H7 (cell line): ENCODE measurements around the gene SPCS1. TPM values are rescaled to one million over a fixed set of nuclear protein-coding genes. Genes with fewer than 3 reads are reported as not detected.
A peak's percentile ranks its signal among the peaks of the same experiment; 100 is the strongest.

Source experiments
- DNase-seq: peaks from one replicate; pipeline ENCODE4 v3.0.0; 2012
- H3K27me3 ChIP-seq: 2 replicates; pipeline ENCODE4 v1.6.0; 2011; ENCODE audit warnings: mild to moderate bottlenecking, low read length; ENCODE audit not compliant: control insufficient read depth, insufficient read depth
- H3K36me3 ChIP-seq: replicated peaks from 2 replicates; pipeline ENCODE4 v1.5.1; 2011; ENCODE audit warnings: low read length; ENCODE audit not compliant: control insufficient read depth, insufficient read depth
- H3K4me3 ChIP-seq: 2 replicates; pipeline ENCODE4 v1.5.1; 2011; ENCODE audit warnings: low read depth, mild to moderate bottlenecking, control low read depth, low read length, moderate library complexity; ENCODE audit not compliant: insufficient read depth
- total RNA-seq: library from RNA; depleted of rRNA; stranded (reverse); fragments of >200 nt; shearing (Covaris generic); gene quantifications from 2 replicates; pipeline ENCODE4 v1.2.3, GENCODE V29; 2014

SPCS1 gene
- total RNA-seq, 1 experiment from 2014 or later = 84.5 TPM

DNA sequence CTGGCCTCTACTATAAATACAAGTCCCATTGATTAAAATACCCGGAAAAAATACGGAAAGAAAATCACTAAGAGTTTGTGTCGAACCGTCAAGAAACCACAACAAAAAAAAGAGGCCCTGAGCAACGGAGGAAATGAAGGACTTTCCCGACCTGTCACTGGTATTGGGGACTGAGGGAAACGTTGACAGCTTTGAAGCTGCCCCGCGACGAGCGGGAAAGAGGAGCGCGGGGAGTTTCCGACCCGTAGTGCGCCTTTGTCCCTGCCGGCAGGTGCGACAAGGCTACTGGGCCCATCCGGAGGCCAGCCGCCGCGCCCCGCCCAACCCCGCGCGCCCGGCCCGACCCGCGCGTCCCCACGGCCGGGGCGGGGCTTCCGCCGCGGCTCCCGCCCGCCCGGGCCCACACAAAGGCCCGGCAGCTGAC lies 20.6 kb upstream of the SPCS1 start:
- peak overlapping the region; percentile 87 for H3K4me3 ChIP-seq
- no peaks in the 10 kb centered on the region for H3K27me3 ChIP-seq
- peaks cover 32% of the 10 kb centered on the region for H3K36me3 ChIP-seq
- DNase-seq = peak; percentile 96

GRCh38 chr3:52685709-52686691 lies 19.9 kb upstream of the SPCS1 start, which contains the start of the genes GNL3 and PBRM1:
GNL3 (plus strand) TSS chr3:52686032; CDS start chr3:52686093, 61 bp downstream.
PBRM1 (minus strand) TSS chr3:52685913.
- Histone ChIP-seq H3K36me3 (peaks cover 39% of the 10 kb centered on the region), H3K4me3 (peak within 1 kb of the TSS; percentile 87), H3K27me3 (no peaks in the 10 kb centered on the region)
- peak; percentile 96 for DNase-seq

DNA sequence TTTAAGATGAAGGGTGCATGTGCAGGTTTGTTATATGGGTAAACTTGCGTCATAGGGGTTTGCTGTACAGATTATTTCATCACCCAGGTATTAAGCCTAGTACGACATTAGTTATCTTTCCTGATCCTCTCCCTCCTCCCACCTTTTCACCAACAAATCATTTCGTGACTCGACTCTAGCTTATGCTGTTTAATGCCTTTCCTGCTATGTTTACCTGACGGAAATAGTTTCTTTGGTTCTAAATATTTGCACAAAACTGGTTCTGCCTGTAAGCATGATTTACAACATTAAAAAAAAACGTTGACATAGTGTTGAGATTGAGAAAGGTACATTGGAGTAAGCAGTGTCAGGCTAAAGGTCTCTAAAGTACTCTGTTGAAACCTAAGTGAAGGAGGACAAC lies 17.6 kb upstream of the SPCS1 start:
- DNase-seq = no peak
- H3K4me3 ChIP-seq = no peak overlapping the region
- peaks cover 56% of the 10 kb centered on the region for H3K36me3 ChIP-seq

DNA sequence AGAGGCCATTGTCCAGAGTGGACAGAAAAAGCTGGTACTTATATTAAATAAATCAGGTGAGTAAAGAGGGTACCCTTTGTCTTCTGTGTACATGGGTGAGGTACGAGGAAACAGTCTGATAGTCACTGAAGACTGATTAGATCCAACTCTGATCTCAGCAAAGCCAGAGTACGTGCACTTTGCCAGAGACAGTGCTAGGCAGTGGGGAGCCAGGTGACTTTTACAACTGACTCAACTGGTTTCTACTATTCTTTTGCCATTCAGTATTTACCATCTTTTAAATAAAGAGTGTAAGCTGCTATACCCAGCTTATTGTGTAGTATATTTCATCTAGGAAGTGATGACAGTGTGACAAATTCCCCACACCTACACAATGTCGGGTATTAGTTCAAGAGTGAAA lies 16.8 kb upstream of the SPCS1 start:
- H3K36me3 ChIP-seq = peaks cover 64% of the 10 kb centered on the region
- no peak for DNase-seq
- H3K27me3 ChIP-seq = no peaks in the 10 kb centered on the region

More for the DNA sequence above, 17.6 kb upstream of the SPCS1 start:
- H3K27me3 ChIP-seq = no peaks in the 10 kb centered on the region

GRCh38 chr3:52690560-52690959 lies 15.3 kb upstream of the SPCS1 start:
- Histone ChIP-seq H3K36me3 (peaks cover 75% of the 10 kb centered on the region), H3K4me3 (no peak overlapping the region), H3K27me3 (no peaks in the 10 kb centered on the region)
- DNase-seq = no peak

More for the DNA sequence above, 16.8 kb upstream of the SPCS1 start:
- no peak overlapping the region for H3K4me3 ChIP-seq

DNA sequence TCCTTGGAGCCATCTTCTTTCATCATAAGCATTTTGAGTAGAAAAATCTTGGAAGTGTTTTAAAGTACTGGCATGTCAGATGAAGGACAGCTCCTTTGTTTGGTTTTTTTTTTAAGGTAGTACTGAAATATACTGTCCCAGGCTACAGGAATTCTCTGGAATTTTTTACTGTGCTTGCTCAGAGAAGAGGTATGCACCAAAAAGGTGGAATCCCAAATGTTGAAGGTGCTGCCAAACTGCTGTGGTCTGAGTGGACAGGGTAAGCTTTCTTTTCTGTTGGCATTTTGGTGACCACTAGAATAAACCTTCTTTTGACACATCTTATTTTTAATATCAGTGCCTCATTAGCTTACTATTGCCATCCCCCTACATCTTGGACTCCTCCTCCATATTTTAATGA lies 12.8 kb upstream of the SPCS1 start:
- DNase-seq = no peak
- H3K36me3 ChIP-seq = peaks cover 71% of the 10 kb centered on the region

DNA sequence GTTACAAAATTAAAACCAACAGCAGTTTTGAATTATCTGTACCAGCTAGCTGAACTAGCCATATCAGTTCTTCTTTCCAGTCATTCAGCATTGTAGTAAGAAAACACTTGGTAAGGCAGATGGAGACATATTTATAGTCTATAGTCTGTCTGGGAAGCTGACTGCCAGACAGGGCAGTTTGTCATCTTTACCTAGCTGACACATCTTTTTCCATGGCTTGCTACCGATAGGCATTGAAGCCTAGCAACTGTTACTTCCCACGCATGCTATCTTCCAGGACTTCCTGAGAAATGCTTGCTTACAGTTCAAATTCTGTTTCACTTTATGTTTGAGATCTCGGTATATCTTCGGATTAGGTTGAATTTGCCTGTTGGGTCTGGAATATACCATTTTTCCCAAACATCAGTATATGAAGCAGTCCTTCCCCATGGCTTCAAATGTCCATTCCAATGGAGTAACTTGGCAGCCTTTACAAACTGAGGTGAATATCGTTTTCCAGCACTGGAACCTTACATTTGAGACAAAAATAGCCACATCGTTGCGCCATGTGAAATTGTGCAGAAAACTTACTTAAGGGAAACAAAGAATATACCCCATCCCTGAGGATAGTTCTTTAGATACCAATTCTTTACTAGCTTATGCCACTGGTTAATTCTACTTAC lies 11.2 kb upstream of the SPCS1 start:
- Histone ChIP-seq H3K27me3 (no peaks in the 10 kb centered on the region), H3K36me3 (peaks cover 55% of the 10 kb centered on the region), H3K4me3 (no peak overlapping the region)
- no peak for DNase-seq

More for the DNA sequence above, 12.8 kb upstream of the SPCS1 start:
- Histone ChIP-seq H3K27me3 (no peaks in the 10 kb centered on the region), H3K4me3 (no peak overlapping the region)

- H3K4me3 ChIP-seq = no peak overlapping the region
- H3K27me3 ChIP-seq = no peaks in the 10 kb centered on the region
- no peak for DNase-seq
- H3K36me3 ChIP-seq = peaks cover 44% of the 10 kb centered on the region
These were observed 9.9 kb upstream of the SPCS1 start for GRCh38 chr3:52695798-52696671.

DNA sequence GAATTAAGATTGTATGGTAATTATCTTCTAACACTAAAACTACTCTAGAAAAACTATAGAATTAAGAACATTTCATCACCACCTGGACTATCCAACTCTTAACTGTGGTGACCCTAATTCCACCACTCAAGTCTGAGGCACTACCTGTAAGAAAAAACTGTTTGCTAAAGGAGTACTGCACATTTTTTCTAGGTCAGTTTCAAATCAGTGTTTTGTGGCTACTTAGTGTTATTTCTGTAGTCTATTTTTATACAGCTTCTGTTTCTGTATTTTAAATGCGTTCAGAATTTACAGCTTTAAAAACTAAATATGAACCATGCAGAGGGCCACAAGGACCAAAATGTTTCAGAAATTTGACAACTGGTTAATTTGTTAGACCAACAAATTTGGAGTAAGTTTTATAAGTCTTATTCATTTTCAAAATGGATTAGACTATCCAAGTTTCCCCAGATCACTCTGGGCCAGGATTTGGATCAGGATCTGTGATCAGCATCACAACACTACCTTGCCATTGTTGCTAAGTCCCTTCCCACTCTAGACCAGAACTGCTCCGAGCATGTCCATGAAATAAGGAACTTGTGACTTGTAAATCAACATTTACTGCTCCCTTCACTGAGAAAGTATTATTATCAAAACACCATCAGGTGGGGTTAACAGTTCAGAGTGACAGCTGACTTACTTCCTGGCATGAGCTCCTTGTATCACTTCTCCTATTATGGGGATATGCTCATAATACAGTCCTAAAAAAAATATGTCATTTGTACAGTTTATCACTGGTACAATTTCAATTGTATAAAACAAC lies 8.9 kb upstream of the SPCS1 start:
- Histone ChIP-seq H3K4me3 (no peak overlapping the region), H3K36me3 (peaks cover 39% of the 10 kb centered on the region), H3K27me3 (no peaks in the 10 kb centered on the region)
- DNase-seq = no peak

GRCh38 chr3:52697632-52697965 lies 8.3 kb upstream of the SPCS1 start:
- Histone ChIP-seq H3K36me3 (peaks cover 34% of the 10 kb centered on the region), H3K4me3 (no peak overlapping the region), H3K27me3 (no peaks in the 10 kb centered on the region)
- no peak for DNase-seq

DNA sequence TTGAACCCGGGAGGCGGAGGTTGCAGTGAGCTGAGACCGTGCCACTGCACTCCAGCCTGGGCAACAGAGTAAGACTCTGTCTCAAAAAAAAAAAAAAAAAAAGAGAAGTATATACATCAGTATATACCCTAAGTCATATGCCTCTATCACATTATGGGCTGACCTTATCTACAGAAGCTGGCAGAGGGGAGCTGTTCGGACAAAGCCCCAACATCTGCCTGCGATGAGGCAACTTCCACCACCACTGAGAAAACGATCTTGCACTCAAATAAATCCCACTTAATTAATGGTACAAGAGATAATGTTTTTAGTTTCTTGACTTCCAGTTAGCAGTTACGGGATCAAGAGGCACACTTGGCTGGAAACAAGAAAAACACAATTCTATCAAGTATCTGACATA lies 2.6 kb upstream of the SPCS1 start:
- Histone ChIP-seq H3K4me3 (no peak overlapping the region), H3K27me3 (no peaks in the 10 kb centered on the region), H3K36me3 (peaks cover 2% of the 10 kb centered on the region)
- DNase-seq = no peak

GRCh38 chr3:52704611-52705437 lies 1.1 kb upstream of the SPCS1 start:
- peak overlapping the region; percentile 94 for H3K4me3 ChIP-seq
- peak; percentile 42 for DNase-seq
- no peaks in the 10 kb centered on the region for H3K27me3 ChIP-seq
- peaks cover 2% of the 10 kb centered on the region for H3K36me3 ChIP-seq

GRCh38 chr3:52705438-52705687 lies 543 bp upstream of the SPCS1 start:
- H3K4me3 ChIP-seq = peak overlapping the region; percentile 94
- no peak for DNase-seq
- no peaks in the 10 kb centered on the region for H3K27me3 ChIP-seq
- peaks cover 2% of the 10 kb centered on the region for H3K36me3 ChIP-seq
